Bronchial epithelial cell (primary cell): Measurements from ENCODE around the gene TMEM178B. TPM values are rescaled to one million over a fixed set of nuclear protein-coding genes. Genes with fewer than 3 reads are reported as not detected.
A peak's percentile ranks its signal among the peaks of the same experiment; 100 is the strongest.

Source experiments
- DNase-seq: peaks from one replicate; pipeline ENCODE4 v3.0.0-alpha.2; 2010; ENCODE audit warnings: low read depth
- FAIRE-seq: peaks from 2 replicates; lab custom pipeline; 2011; peaks lifted over from hg19 to GRCh38; lab: Jason Lieb, UNC
- H3K27me3 ChIP-seq: 2 replicates; pipeline ENCODE4 v1.5.1; 2011; ENCODE audit warnings: low read length; ENCODE audit not compliant: control insufficient read depth, insufficient read depth
- H3K36me3 ChIP-seq: 2 replicates; pipeline ENCODE4 v1.5.1; 2011; ENCODE audit warnings: low read length; ENCODE audit not compliant: control insufficient read depth, insufficient read depth
- H3K4me3 ChIP-seq: 2 replicates; pipeline ENCODE4 v1.5.1; 2011; ENCODE audit warnings: mild to moderate bottlenecking, low read depth, low read length, control low read depth
- total RNA-seq: library from RNA; depleted of rRNA; stranded (reverse); fragments of >200 nt; gene quantifications from 2 replicates; pipeline ENCODE4 v1.2.1, GENCODE V29; 2014
- TF ChIP-seq, protein P1 (sequence below): IDR thresholded peaks from 2 replicates; pipeline ENCODE4 v1.5.1; 2011; ENCODE audit warnings: mild to moderate bottlenecking, moderate library complexity, low read length, control low read depth, inconsistent platforms; ENCODE audit not compliant: insufficient read depth, severe bottlenecking

Gene TMEM178B
- total RNA-seq, 1 donor from 2014 or later = under 0.01 TPM

DNA sequence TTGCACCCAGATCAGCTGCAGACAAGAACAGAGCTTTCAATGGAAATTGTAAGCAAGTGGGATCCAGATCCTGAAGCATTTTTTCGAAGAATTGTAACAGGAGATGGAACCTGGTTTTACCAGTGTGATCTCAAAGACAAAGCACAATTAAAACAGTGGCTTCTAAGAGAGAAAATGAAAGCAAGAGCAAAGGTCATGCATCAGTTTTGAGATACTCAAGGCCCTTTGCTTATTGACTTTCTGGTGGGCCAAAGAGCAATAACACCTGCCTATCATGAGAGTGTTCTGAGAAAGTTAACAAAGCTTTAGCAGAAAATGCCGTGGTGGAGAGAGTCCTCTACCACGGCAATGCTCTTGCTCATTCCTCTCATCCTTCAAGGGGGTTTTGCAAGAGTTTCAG lies 194.8 kb downstream of the TMEM178B start:
- H3K4me3 ChIP-seq = no peak overlapping the region
- no peaks in the 10 kb centered on the region for H3K36me3 ChIP-seq
- DNase-seq (no peak), FAIRE-seq (no peak)
- H3K27me3 ChIP-seq = no peaks in the 10 kb centered on the region
- TF ChIP-seq, protein P1, sequence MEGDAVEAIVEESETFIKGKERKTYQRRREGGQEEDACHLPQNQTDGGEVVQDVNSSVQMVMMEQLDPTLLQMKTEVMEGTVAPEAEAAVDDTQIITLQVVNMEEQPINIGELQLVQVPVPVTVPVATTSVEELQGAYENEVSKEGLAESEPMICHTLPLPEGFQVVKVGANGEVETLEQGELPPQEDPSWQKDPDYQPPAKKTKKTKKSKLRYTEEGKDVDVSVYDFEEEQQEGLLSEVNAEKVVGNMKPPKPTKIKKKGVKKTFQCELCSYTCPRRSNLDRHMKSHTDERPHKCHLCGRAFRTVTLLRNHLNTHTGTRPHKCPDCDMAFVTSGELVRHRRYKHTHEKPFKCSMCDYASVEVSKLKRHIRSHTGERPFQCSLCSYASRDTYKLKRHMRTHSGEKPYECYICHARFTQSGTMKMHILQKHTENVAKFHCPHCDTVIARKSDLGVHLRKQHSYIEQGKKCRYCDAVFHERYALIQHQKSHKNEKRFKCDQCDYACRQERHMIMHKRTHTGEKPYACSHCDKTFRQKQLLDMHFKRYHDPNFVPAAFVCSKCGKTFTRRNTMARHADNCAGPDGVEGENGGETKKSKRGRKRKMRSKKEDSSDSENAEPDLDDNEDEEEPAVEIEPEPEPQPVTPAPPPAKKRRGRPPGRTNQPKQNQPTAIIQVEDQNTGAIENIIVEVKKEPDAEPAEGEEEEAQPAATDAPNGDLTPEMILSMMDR = no peak

DNA sequence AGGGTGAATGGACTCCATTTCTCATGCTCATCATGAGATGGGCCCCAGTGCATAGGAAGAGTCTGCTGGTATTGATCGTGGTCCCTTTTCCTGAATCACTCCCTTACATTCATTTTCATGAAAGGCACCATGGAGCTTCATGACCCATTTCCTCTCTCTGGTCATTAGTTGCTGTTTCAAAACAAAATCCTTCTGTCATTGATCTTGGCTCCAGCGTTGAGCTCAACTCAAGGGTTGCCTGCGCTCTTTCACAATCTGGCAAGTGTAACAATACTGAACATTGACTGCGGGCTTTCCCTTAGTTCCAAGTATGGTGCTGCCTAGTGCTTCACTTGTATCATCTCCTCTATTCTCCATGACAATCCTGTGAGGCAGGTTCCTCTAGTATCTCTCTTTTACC lies 197.6 kb downstream of the TMEM178B start:
- DNase-seq (no peak), FAIRE-seq (no peak)
- Histone ChIP-seq H3K4me3 (no peak overlapping the region), H3K36me3 (no peaks in the 10 kb centered on the region), H3K27me3 (no peaks in the 10 kb centered on the region)
- TF ChIP-seq, protein P1 = no peak

DNA sequence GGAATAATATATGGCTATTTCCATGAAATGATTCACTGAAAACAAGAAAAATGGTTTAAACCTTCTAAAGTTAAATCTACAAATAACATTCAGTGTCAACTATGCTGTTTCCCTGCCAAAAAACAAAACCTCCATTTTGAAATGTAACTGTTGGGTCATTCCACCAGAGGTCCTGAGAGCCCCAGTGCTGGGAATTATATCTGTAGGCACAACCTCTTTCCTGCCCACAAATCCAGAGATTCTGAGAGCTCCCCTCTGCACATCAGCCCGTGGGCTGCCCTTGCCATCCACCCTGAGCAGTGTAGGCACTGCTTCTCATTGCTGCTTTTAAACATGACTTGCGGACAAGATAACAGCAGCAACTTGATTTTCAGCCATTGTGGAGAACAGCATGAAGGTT lies 198.6 kb downstream of the TMEM178B start:
- no peak overlapping the region for H3K4me3 ChIP-seq
- H3K36me3 ChIP-seq = no peaks in the 10 kb centered on the region
- no peak for DNase-seq
- FAIRE-seq = no peak
- TF ChIP-seq, protein P1 = no peak
- H3K27me3 ChIP-seq = no peaks in the 10 kb centered on the region

DNA sequence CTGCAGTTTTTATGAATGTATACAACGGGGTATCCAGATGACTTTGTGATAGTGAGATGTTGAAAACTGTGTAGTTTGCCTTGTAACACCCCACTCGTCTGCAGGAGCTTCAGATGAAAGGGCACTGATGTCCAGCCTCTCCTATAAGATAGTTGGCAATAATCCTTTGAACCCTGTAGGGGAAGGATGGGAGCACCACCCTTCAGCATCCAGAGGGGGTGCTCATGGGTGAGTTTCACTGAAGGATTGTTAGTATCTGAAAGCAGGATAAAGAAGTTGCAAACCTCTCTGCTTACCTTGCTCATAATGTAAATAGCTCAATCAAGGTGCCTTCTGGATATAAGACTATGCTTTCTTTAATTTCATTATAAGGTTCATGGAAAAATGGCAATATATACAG lies 201.5 kb downstream of the TMEM178B start:
- Histone ChIP-seq H3K27me3 (no peaks in the 10 kb centered on the region), H3K4me3 (no peak overlapping the region), H3K36me3 (no peaks in the 10 kb centered on the region)
- DNase-seq (no peak), FAIRE-seq (no peak)
- TF ChIP-seq, protein P1 = no peak

DNA sequence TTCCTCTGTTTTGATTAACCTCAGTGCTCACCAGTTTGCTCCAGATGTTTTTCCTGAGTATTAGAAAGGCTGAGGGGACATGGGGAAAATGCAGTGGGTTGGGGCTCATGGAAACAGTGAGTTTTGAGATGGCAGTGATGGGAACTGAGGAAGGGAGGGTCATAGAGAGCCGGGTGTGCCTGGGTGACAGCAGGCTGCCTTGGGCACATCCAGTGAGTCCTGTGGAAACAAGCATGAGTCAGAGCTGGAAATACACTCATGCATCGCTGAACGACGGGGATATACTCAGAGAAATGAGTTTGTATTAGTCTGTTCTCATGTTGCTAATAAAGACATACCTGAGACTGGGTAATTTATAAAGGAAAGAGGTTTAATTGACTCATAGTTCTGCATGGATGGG lies 202.2 kb downstream of the TMEM178B start:
- FAIRE-seq (no peak), DNase-seq (peak; percentile 18)
- H3K36me3 ChIP-seq = no peaks in the 10 kb centered on the region
- TF ChIP-seq, protein P1 = no peak
- H3K27me3 ChIP-seq = no peaks in the 10 kb centered on the region
- no peak overlapping the region for H3K4me3 ChIP-seq

DNA sequence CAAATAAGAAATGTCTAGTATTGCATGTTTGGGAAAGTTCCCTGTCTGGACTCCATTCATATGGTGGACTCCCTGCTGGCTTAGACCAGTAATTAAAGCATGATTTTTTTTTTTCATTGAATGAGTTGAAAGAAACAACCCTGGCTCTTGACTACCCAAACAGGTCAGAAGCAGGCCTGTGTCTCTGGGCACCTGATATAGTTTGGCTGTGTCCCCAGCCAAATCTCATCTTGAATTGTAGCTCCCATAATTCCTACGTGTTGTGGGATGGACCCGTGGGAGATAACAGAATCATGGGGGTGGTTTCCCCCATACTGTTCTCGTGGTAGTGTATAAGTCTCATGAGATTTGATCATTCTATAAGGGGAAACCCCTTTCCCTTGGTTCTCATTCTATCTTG lies 206.2 kb downstream of the TMEM178B start:
- no peaks in the 10 kb centered on the region for H3K27me3 ChIP-seq
- H3K4me3 ChIP-seq = no peak overlapping the region
- FAIRE-seq = no peak
- no peaks in the 10 kb centered on the region for H3K36me3 ChIP-seq
- no peak for DNase-seq
- TF ChIP-seq, protein P1 = no peak
